GM12891 (cell line): ENCODE results near the gene OXGR1.

Source experiments
- POLR2A ChIP-seq: IDR thresholded peaks from 2 replicates; pipeline ENCODE4 v1.6.1; 2011; ENCODE audit warnings: low read depth, low read length, control low read depth
- SPI1 ChIP-seq: IDR thresholded peaks from 2 replicates; pipeline ENCODE4 v1.6.1; 2011; ENCODE audit warnings: low read depth, low read length, control low read depth

GRCh38 chr13:96996886-96997285 lies 2.6 kb upstream of the OXGR1 start:
- TF ChIP-seq POLR2A (no peak), SPI1 (no peak)
